Neural crest cell (in vitro differentiated cells): ENCODE results near the gene BTD. TPM values are rescaled to one million over a fixed set of nuclear protein-coding genes. Genes with fewer than 3 reads are reported as not detected.

ENCODE experiments used
- DNase-seq: peaks from one replicate; pipeline ENCODE4 v3.0.0; 2021; ENCODE audit warnings: low read depth, mixed read lengths, low spot score
- H3K27ac Mint-ChIP-seq: one replicate; pipeline ENCODE4 v1.8.0; 2021; ENCODE audit warnings: mild to moderate bottlenecking, mixed read lengths; ENCODE audit not compliant: unreplicated experiment
- H3K27me3 Mint-ChIP-seq: 2 replicates; pipeline ENCODE4 v1.8.0; 2021; ENCODE audit warnings: low read depth, mild to moderate bottlenecking, mixed read lengths
- H3K36me3 Mint-ChIP-seq: 2 replicates; pipeline ENCODE4 v1.8.0; 2021; ENCODE audit warnings: low read depth, mild to moderate bottlenecking, mixed read lengths
- H3K4me1 Mint-ChIP-seq: 2 replicates; pipeline ENCODE4 v1.8.0; 2021; ENCODE audit warnings: mixed read lengths
- H3K4me3 Mint-ChIP-seq: one replicate; pipeline ENCODE4 v1.8.0; 2021; ENCODE audit warnings: mild to moderate bottlenecking, mixed read lengths
- H3K9me3 Mint-ChIP-seq: 2 replicates; pipeline ENCODE4 v1.8.0; 2021; ENCODE audit warnings: mixed read lengths
- CTCF ChIP-seq: fragments of 200-600 bp; sonication (generic); conservative IDR thresholded peaks from 2 replicates; pipeline ENCODE4 v1.5.0; 2021; ENCODE audit warnings: antibody characterized with exemption, mild to moderate bottlenecking
- total RNA-seq: library from RNA; stranded (reverse); gene quantifications from 2 replicates; pipeline ENCODE4 v1.2.1, GENCODE V29; 2021

The BTD gene
- total RNA-seq, 1 donor from 2014 or later: 5.8 TPM

DNA sequence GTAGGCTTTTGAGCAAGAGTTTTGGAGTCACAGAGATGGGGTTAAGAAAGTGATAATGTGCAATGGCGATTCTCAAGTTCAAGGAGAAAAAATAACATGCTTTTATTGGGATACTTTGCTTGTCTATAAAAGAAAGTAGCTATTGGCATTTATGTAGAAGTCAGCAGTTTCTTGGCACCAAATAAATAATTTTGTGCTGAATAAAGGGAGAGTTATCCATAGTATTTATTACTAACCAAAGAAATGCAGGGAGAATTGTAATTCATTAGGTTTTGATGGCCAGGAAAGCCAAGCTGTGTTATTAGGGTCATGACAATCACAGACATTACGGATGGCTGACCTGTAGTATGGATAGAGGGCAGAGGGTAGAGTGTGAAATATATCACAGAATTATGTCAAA is 33.1 kb downstream of the BTD start:
- no peak for TF ChIP-seq CTCF
- Mint-ChIP-seq H3K4me3 (no peak overlapping the region), H3K27ac (no peak overlapping the region), H3K9me3 (no peaks in the 10 kb centered on the region), H3K4me1 (peaks cover 52% of the 10 kb centered on the region), H3K36me3 (no peaks in the 10 kb centered on the region), H3K27me3 (peaks cover 3% of the 10 kb centered on the region)
- no peak for DNase-seq

- Mint-ChIP-seq H3K27ac (no peak overlapping the region), H3K27me3 (peaks cover 3% of the 10 kb centered on the region), H3K4me1 (peaks cover 48% of the 10 kb centered on the region), H3K36me3 (no peaks in the 10 kb centered on the region), H3K4me3 (no peak overlapping the region), H3K9me3 (no peaks in the 10 kb centered on the region)
- TF ChIP-seq CTCF: no peak
- no peak for DNase-seq
Observed at GRCh38 chr3:15635121-15635661, 33.6 kb downstream of the BTD start.

DNA sequence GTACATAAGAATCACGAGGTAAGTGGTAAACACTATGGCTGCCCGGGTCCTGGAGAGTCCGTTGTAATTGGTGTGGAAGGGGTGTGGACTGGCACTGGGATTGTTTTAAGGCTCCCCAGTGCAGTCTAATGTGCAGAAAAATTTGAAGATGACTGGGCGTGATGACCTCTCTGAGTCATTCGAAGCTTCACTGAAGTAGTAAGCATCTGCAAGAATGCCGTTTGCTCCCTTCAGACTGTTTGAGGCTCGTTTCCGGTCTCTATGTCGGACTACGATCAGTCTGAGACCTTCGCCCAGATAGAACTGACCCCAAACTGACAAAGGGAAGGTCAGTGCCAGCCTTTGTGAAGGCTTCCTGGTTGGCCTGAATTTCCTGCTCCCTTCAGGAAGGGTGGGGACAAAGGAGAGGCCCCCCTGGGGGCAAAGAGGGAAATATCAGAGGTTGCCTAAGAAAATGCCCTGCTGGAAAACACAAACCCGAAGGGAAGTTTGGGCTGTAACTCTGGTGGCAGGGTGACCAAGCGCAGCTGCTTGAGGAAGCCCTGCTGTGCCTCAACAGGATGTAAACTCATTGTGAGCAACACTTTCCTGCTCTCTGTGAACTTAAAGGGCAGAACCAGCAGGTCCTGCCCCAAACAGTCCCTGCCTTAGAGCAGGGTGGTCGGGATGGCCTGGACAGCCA is 34.6 kb downstream of the BTD start:
- peaks cover 38% of the 10 kb centered on the region for H3K4me1 Mint-ChIP-seq
- no peak overlapping the region for H3K4me3 Mint-ChIP-seq
- no peak for DNase-seq
- no peaks in the 10 kb centered on the region for H3K36me3 Mint-ChIP-seq
- peaks cover 3% of the 10 kb centered on the region for H3K27me3 Mint-ChIP-seq
- peak overlapping the region; percentile 77 for H3K27ac Mint-ChIP-seq
- TF ChIP-seq CTCF: no peak
- H3K9me3 Mint-ChIP-seq: no peaks in the 10 kb centered on the region

GRCh38 chr3:15637131-15637951 is 35.8 kb downstream of the BTD start:
- no peak for DNase-seq
- Mint-ChIP-seq H3K4me1 (peaks cover 26% of the 10 kb centered on the region), H3K27me3 (no peaks in the 10 kb centered on the region), H3K36me3 (peaks cover 3% of the 10 kb centered on the region), H3K27ac (no peak overlapping the region), H3K9me3 (no peaks in the 10 kb centered on the region), H3K4me3 (no peak overlapping the region)
- no peak for TF ChIP-seq CTCF

DNA sequence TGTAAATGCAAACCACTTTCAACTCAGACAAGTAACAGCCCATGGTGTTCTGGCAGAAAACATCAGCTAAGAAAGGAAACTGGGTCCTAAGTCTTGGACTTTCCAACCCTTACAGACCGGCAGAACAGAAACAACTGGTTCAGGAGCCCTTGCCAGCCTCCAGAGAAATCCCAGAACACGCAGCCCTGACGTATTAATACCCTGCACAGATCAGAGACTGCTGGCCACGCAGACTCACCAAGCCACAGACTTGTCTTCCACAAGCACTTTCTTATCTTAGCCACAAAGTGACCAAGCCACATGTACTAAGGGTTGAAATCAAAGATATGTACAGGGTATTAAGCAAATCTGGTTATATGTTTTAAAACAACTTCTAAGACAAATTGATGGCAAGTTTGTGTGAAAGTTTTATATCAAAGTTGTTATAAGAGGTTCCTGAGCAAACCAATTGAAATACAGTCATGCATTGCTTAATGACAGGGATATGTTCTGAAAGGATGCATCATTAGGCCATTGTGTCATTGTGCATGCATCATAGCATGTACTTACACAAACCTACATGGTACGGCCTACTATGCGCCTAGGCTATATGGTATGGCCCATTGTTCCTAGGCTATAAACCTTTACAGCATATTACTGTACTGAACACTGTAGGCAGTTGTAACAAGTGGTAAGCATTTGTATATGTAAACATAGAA is 36.8 kb downstream of the BTD start:
- H3K4me3 Mint-ChIP-seq: no peak overlapping the region
- no peaks in the 10 kb centered on the region for H3K27me3 Mint-ChIP-seq
- no peak overlapping the region for H3K27ac Mint-ChIP-seq

More for the DNA sequence above, 36.8 kb downstream of the BTD start:
- no peak for TF ChIP-seq CTCF
- H3K9me3 Mint-ChIP-seq: no peaks in the 10 kb centered on the region
- peaks cover 22% of the 10 kb centered on the region for H3K4me1 Mint-ChIP-seq
- DNase-seq: no peak
- H3K36me3 Mint-ChIP-seq: peaks cover 3% of the 10 kb centered on the region
